TTC549 (cell line): ENCODE results near the gene CCDC110.

Experiments
- FAIRE-seq: peaks from 2 replicates; lab custom pipeline; 2012; peaks lifted over from hg19 to GRCh38; lab: Jason Lieb, UNC

The CCDC110 gene

GRCh38 chr4:185421366-185422124, 50.0 kb downstream of the CCDC110 start:
- no peak for FAIRE-seq

DNA sequence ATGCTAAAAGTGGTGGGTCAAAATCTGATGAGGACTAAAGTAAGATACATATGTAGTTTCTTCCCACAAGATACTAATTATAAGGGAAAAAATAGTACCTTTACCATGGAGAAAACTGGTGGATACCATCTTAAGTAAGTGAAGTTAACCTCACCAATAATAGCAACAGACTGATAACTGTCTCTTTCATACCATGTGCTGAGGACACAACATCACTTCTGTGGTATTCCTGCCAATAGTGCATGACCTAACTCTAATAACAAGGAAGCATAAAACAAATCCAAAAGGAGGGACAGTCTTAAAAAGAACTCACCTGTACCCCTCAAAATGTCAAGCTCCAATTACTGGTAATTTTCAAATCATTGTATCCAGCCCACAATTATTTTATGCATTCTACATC, 54.6 kb downstream of the CCDC110 start:
- no peak for FAIRE-seq

DNA sequence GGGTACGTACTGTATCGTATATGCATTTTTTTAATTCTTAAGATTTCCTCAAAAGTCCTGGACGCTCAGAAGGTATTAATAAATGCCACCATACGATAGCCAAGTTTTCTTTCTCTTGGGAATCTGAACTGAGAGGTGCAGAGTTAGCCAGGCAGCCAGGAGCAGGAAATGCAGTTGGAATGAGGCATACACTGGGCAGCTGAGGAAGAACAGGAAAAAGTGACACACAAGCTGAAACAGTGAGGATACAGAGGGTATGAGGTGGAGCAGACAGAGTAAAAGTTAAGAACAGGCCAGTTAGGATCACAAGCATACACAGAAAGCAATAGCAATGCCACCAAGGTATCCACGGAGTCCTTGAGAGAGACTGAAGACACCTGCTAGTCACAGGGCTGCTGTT, 59.1 kb downstream of the CCDC110 start:
- no peak for FAIRE-seq

DNA sequence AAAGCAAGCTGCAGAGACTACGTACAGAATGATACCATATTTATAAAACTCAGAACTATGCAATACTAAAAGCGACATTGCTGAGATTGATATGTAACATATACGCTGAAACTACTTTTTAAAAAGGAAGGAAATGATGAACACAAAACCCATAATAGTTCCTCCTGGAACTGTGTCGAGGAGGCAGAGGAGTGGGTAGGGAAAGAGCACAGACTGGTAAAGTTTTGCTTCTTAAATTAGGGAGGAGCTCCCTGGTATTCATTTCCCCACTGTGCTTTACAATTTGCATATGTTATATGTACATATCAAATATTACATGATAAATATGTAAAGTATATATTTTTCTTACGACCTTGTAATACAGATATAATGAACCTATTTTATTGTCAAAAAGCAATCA, 59.7 kb downstream of the CCDC110 start:
- FAIRE-seq: no peak

DNA sequence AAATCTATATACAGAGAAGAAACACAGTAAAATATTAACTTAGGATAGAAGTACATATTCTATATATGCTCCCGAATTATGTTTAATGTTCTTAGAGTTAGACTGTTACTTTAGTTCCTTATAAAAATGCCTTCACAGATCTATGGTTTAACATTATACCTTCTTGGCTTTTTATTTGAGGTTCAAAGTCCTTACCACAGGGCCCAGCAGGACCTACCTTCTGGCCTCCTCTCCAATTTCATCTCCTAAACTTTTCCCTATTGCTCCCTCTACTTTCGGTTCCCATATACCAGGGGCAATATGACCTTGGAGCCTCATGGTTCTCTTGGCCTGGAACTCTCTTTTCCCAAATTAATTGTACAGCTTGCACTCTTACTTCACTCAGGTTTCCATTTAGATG, 63.1 kb downstream of the CCDC110 start:
- no peak for FAIRE-seq

GRCh38 chr4:185405296-185405999, 66.1 kb downstream of the CCDC110 start:
- no peak for FAIRE-seq

- FAIRE-seq: no peak
Measured at GRCh38 chr4:185404031-185404430, 67.5 kb downstream of the CCDC110 start.

DNA sequence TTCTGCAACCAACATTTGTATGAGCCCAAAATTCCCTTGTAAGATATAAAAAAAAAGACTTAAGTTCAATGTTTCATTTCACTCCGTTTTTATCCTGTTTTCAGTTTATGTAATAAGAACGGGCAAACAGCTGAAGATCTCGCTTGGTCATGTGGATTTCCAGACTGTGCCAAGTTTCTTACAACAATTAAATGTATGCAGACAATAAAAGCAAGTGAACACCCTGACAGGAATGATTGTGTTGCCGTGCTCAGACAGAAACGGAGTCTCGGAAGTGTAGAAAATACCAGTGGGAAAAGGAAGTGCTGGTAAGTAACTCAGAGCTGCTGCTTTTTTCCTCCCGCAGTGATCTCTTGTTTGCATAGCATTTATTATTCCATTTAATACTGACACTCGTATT, 72.1 kb downstream of the CCDC110 start:
- FAIRE-seq: no peak

DNA sequence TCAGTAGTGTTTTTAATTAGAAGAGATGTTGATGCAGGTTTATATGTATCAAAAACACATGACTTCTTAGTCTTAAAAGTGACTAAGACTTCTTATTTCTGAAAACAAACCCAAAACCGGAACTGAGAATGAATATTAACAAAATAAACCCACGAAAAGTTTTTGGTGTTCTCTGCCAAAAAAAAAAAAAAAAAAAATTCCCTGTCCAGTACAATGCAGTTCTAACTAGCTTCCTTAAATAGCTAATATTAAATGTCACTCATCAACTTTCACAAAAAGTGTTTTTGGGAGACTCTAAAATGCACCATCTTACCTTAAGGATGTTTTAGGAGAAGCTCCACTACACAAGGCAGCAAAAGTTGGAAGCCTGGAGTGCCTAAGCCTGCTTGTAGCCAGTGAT, 72.9 kb downstream of the CCDC110 start:
- no peak for FAIRE-seq

DNA sequence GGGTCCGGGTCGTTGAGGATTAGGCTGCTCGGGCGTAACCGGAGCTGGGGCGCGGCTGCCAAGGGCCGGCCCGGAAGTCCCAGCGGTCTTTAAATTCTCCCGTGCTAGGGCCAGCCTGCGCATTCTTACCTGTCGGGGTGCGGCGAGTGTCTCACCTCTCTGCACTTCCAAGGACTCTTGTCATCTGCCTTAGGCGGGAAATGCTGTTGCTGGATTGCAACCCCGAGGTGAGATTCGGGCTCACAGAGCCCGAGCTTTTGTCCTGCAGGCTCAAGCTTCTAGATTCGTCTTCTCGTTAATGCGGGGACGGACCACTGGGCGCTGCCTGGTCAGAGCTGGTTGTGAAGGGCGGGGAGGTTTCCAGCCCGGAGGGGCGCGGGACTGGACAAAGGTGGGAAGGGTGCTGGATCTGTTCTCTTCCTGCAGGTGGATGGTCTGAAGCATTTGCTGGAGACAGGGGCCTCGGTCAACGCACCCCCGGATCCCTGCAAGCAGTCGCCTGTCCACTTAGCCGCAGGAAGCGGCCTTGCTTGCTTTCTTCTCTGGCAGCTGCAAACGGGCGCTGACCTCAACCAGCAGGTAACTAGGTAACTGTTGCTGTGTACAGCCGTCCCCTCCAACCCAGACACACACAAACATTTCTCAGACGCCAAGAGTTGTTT, 74.7 kb downstream of the CCDC110 start, which contains the start of gene ANKRD37:
Gene ANKRD37, plus strand, starts transcription at position 118 of the 662 bp plus-strand sequence. Its CDS starts 83 bp downstream, at position 201.
- no peak for FAIRE-seq

DNA sequence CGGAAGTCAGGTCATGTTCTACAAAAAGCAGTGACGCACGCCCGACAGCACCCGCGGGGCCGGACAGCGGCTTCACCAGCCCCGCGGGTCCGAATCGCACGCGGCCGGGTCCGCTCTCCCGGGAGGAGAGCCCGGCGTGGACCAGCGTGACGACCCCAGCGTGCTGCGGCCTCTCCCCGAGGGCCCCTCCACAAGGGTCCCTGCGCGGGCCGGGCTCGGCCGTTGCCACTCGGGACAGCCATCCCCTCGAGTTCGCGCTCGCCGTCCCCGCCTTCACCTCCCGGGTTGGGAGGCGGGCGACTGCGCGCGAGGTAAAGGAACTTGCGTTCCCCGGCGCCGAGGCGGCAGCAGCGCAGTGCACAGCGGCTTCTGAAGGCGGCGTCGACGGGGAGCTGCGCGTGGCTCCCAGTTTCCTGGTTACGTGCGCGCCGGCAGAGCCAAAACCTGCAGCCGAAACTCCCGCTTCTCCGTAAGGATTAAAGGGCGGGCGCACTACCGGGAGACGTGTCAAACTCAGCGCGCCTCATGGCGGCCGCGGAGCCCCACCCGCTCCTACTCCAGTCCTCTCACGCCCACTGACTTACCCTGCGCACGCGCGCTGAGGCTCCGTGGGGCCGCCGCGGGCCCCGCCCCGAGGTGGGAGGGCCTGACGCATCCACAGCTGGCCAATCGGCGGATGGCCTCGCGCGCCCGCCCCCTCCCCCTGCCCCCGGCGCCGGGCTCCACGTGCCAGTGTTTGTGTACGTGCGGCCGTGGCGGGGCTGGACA, 75.4 kb downstream of the CCDC110 start:
- FAIRE-seq: no peak

DNA sequence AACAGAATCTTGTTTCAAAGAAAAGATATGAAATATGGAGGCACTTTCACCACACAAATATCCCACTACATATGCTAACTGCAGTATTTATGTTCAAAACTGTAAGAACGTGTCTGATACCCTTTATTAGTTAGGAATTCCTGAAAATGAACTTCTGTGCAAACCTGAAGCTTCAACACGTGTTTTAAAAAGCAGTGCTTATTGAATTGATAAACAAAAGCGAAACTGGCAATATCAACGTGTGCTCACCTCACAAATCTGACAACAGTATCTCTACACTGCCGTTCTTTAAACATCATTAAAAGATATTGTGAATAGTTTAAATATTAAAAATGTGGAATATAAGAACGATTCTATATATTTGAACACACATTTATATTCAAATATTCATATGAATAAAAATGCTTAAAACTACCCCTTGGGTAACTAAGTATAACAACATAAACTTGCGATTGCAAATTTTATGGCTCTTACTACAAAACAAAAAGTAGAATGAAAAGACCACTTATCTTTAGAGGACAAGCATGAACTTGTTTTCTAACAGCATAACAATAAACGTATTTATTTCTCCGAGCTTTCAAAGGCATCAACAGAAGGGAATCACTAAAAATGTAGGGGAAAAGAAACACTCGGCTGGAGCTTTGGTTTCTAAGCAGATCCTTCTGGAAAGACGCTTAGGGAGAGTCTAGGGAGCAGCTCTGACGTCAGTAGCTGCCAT, 76.1 kb downstream of the CCDC110 start, which contains the start of gene LRP2BP:
Gene LRP2BP, minus strand, starts transcription at position 687 of the 718 bp plus-strand sequence. CDS start 17,738 bp downstream, outside the sequence.
- no peak for FAIRE-seq
